K562 (cell line): ENCODE measurements around the gene WBP1L. TPM values are rescaled to one million over a fixed set of nuclear protein-coding genes. Genes with fewer than 3 reads are reported as not detected.

Source experiments
- ATAC-seq: fragments of 200-7000 bp; cut with Tn5 transposase; 3 replicates; pipeline ENCODE4 v1.9.1; 2020; ENCODE audit warnings: moderate library complexity
- BruUV-seq: library from RNA; stranded (reverse); fragments of 400-500 nt; replicated peaks from 2 replicates; lab custom pipeline; 2021; lab: Mats Ljungman, UMichigan
- CTCF ChIA-PET: fragments of 300-600 bp; formaldehyde crosslinking; extraction: SDS; loops from one replicate; lab custom pipeline; 2021; ENCODE audit warnings: low intra/inter-chr PET ratio; lab: Yijun Ruan, JAX
- POLR2A ChIA-PET: fragments of 300-600, 350-650 bp; sonication (Branson Sonifier 250); formaldehyde crosslinking; extraction: SDS; loops from one replicate; lab custom pipeline; 2021; ENCODE audit warnings: antibody characterized with exemption, inconsistent platforms; lab: Yijun Ruan, JAX
- DNase-seq, 4 experiments: peaks; one replicate each; pipeline versions ENCODE4 v3.0.0 to v3.0.0-alpha.2; 2011 to 2018; ENCODE audit warnings: low spot score in 3 of 4, mixed read lengths in 3 of 4; ENCODE audit errors: extremely low read depth in 1 of 4
- FAIRE-seq: peaks from 2 replicates; lab custom pipeline; 2011; peaks lifted over from hg19 to GRCh38; lab: Jason Lieb, UNC
- H2AFZ ChIP-seq: 2 replicates; pipeline ENCODE4 v1.6.0; 2011; ENCODE audit warnings: low read depth, low read length, control low read depth, inconsistent platforms
- H3K27ac ChIP-seq: fragments of 200-600 bp; 3 replicates; pipeline ENCODE4 v1.8.0; 2011; ENCODE audit warnings: low read depth, mild to moderate bottlenecking, control low read depth, inconsistent platforms, low read length, moderate library complexity, mixed read lengths; ENCODE audit errors: extremely low read depth
- H3K27me3 ChIP-seq, 2 experiments: fragments of 300-600 bp in 1 of 2; 2 replicates in 1 of 2; 3 replicates in 1 of 2; pipeline versions ENCODE4 v1.6.0 to v1.8.0; 2011; ENCODE audit warnings: inconsistent platforms in 2 of 2, low read length in 2 of 2, mild to moderate bottlenecking in 1 of 2, mixed read lengths in 1 of 2, moderate library complexity in 1 of 2; ENCODE audit not compliant: control insufficient read depth in 2 of 2, insufficient read depth in 2 of 2
- H3K36me3 ChIP-seq: fragments of 300-600 bp; 3 replicates; pipeline ENCODE4 v1.8.0; 2011; ENCODE audit warnings: mild to moderate bottlenecking, low read length, inconsistent platforms; ENCODE audit not compliant: control insufficient read depth, insufficient read depth
- H3K4me1 ChIP-seq, 2 experiments: fragments of 200-600 bp in 1 of 2; replicated peaks in 1 of 2; 2 replicates in 1 of 2; 3 replicates in 1 of 2; pipeline versions ENCODE4 v1.5.1 to v1.8.0; 2011; ENCODE audit warnings: inconsistent platforms in 2 of 2, low read length in 2 of 2, mild to moderate bottlenecking in 1 of 2, mixed read lengths in 1 of 2, moderate library complexity in 1 of 2; ENCODE audit not compliant: control insufficient read depth in 2 of 2, insufficient read depth in 2 of 2
- H3K4me2 ChIP-seq: 2 replicates; pipeline ENCODE4 v1.6.1; 2011; ENCODE audit warnings: low read length, control low read depth, inconsistent platforms, mixed read lengths; ENCODE audit not compliant: insufficient read depth
- H3K4me3 ChIP-seq: fragments of 200-600 bp; sonication (generic), shearing (Covaris generic); 2 replicates; pipeline ENCODE4 v1.5.1; 2016; ENCODE audit warnings: control low read depth, inconsistent platforms
- H3K79me2 ChIP-seq: fragments of 200-600 bp; 3 replicates; pipeline ENCODE4 v1.8.0; 2011; ENCODE audit warnings: low read length, inconsistent platforms; ENCODE audit not compliant: control insufficient read depth, insufficient read depth
- H3K9ac ChIP-seq, 2 experiments: 2 replicates each; pipeline versions ENCODE4 v1.6.0 to v1.6.1; 2011; ENCODE audit warnings: low read depth in 2 of 2, low read length in 2 of 2, control low read depth in 1 of 2, inconsistent platforms in 1 of 2, mild to moderate bottlenecking in 1 of 2, mixed read lengths in 1 of 2; ENCODE audit not compliant: insufficient read depth in 1 of 2
- H3K9me1 ChIP-seq: one replicate; pipeline ENCODE4 v1.6.0; 2011; ENCODE audit warnings: inconsistent platforms, mild to moderate bottlenecking, low read length, moderate library complexity; ENCODE audit not compliant: control insufficient read depth, insufficient read depth
- H3K9me3 ChIP-seq: replicated peaks from 2 replicates; pipeline ENCODE4 v1.5.1; 2011; ENCODE audit warnings: low read depth, low read length, inconsistent platforms; ENCODE audit not compliant: control insufficient read depth, insufficient read depth
- H4K20me1 ChIP-seq: replicated peaks from 2 replicates; pipeline ENCODE4 v1.6.1; 2011; ENCODE audit warnings: low read length, inconsistent platforms, mixed read lengths; ENCODE audit not compliant: control insufficient read depth, insufficient read depth
- CREB1 ChIP-seq, 2 experiments: sonication (generic) in 1 of 2; formaldehyde crosslinking in 1 of 2; IDR thresholded peaks; 2 replicates each; pipeline versions ENCODE4 v1.6.1 to v1.8.0; 2012 to 2022; ENCODE audit warnings: inconsistent platforms in 1 of 2, mild to moderate bottlenecking in 1 of 2, missing genetic modification reagents in 1 of 2, moderate library complexity in 1 of 2
- CXXC5 ChIP-seq: fragments of 250-450 bp; sonication (Bioruptor Pico); IDR thresholded peaks from 2 replicates; pipeline ENCODE4 v1.8.0; 2022; ENCODE audit warnings: inconsistent platforms, mild to moderate bottlenecking, moderate library complexity
- FOSL1 ChIP-seq: fragments of 200-800 bp; sonication (Bioruptor generic); conservative IDR thresholded peaks from 2 replicates; pipeline ENCODE4 v1.6.1; 2016; ENCODE audit warnings: missing genetic modification characterization, missing compliant biosample characterization
- GTF2B ChIP-seq: IDR thresholded peaks from 2 replicates; pipeline ENCODE4 v1.6.1; 2011; ENCODE audit not compliant: insufficient read length; ENCODE audit errors: extremely low read depth
- SIX5 ChIP-seq, 2 experiments: IDR thresholded peaks; 2 replicates each; pipeline ENCODE4 v1.6.1; 2011; ENCODE audit warnings: low read length in 2 of 2, borderline replicate concordance in 1 of 2, low read depth in 1 of 2, mild to moderate bottlenecking in 1 of 2, moderate library complexity in 1 of 2; ENCODE audit not compliant: insufficient read depth in 1 of 2
- STAG1 ChIP-seq: sonication (generic); formaldehyde crosslinking; IDR thresholded peaks from 2 replicates; pipeline ENCODE4 v1.5.0; 2020; ENCODE audit warnings: missing genetic modification reagents, borderline replicate concordance
- XRCC3 ChIP-seq: fragments of 450-650 bp; IDR thresholded peaks from 2 replicates; pipeline ENCODE4 v1.6.1; 2017; ENCODE audit warnings: mild to moderate bottlenecking, moderate library complexity
- ZNF444 ChIP-seq: fragments of 250-450 bp; sonication (Bioruptor Pico); IDR thresholded peaks from 2 replicates; pipeline ENCODE4 v1.4.0; 2020; ENCODE audit warnings: mild to moderate bottlenecking, moderate library complexity
- ZNF609 ChIP-seq: sonication (generic); formaldehyde crosslinking; IDR thresholded peaks from 2 replicates; pipeline ENCODE4 v1.8.1; 2023; ENCODE audit warnings: missing genetic modification reagents, mild to moderate bottlenecking, borderline replicate concordance
- WGBS: fragments of 100-300 bp; shearing (Covaris generic); methylation state at CpG from one replicate; pipeline ENCODE4 v1.1.6; 2016; ENCODE audit warnings: low coverage, mixed read lengths; ENCODE audit not compliant: insufficient coverage; ENCODE audit errors: missing lambda C conversion rate; 5-methylcytosine and 5-hydroxymethylcytosine counted together
- in situ Hi-C: fragments of 300-500 bp; cut with MboI; formaldehyde crosslinking; loops from 4 replicates; pipeline ENCODE4 v1.15.0; 2018; ENCODE audit warnings: inconsistent platforms, mixed read lengths
- intact Hi-C: fragments of 100-400 bp; cut with micrococcal nuclease; formaldehyde crosslinking; loops from 2 replicates; pipeline ENCODE4 v1.14.2; 2022
- polyA plus RNA-seq, 8 experiments: library from polyadenylated mRNA; depleted of rRNA in 4 of 8; stranded (reverse) in 5 of 8; unstranded in 3 of 8; fragments of >200 nt; fragmentation: Nextera tagmentation in 2 of 8; fragmentation: Illumina TruSeq in 1 of 8; extraction: Ambion mirVana in 2 of 8; extraction: Trizol in 1 of 8; gene quantifications; 2 replicates each; pipeline versions ENCODE4 v1.2.1 to v1.2.3, GENCODE V29; 2011 to 2014; ENCODE audit warnings: inconsistent platforms in 1 of 8, missing spikeins in 1 of 8
- total RNA-seq, 7 experiments: library from RNA; depleted of rRNA in 6 of 7; stranded (reverse); fragments of >200 nt in 6 of 7; fragmentation: Illumina TruSeq in 2 of 7; extraction: Trizol in 2 of 7; gene quantifications; 2 replicates each; pipeline versions ENCODE4 v1.2.1 to v1.2.3, GENCODE V29; 2011 to 2021; ENCODE audit warnings: low replicate concordance in 1 of 7

Gene WBP1L
- total and polyA plus RNA-seq, 9 of the 15 experiments (the other 6 are each of a cell fraction or from before 2014, with no cell fraction given): 3.2 to 14.4 (median 11.3) TPM

- H3K4me1 ChIP-seq: peaks cover 4 to 7% of the 10 kb centered on the region in 2 experiments; a peak in 2 of 5 replicates
- ATAC-seq: no peak
Observed at GRCh38 chr10:102704915-102705314, 38.8 kb upstream of the WBP1L start.

GRCh38 chr10:102705531-102705930 is 38.2 kb upstream of the WBP1L start:
- CTCF ChIA-PET: no interaction called here
- FAIRE-seq: no peak
- TF ChIP-seq ZNF609 (no peak), GTF2B (no peak), XRCC3 (no peak), STAG1 (CRISPR knock-in tag) (no peak), ZNF444 (CRISPR knock-in tag) (no peak), CXXC5 (no peak), CREB1 (IDR thresholded peaks at IDR 0.05) (no peak), CREB1 (CRISPR knock-in tag; IDR thresholded peaks at IDR 0.05) (no peak)

More at GRCh38 chr10:102704915-102705314, 38.8 kb upstream of the WBP1L start:
- peak overlapping the region in 1 of 2 experiments; percentile 64; a peak in 1 of 4 replicates for H3K9ac ChIP-seq
- no peak overlapping the region for H3K4me3 ChIP-seq
- no peaks in the 10 kb centered on the region for H3K36me3 ChIP-seq
- 92% methylated on average over 6 of the region's 6 CpGs for WGBS
- ChIA-PET POLR2A (interaction anchor here (0.6 kb wide), 1 partner anchor 149 kb away, joined by 3 read pairs; the partner anchor contains the start of gene BORCS7), CTCF (no interaction called here)
- H2AFZ ChIP-seq: no peak overlapping the region
- no peak for TF ChIP-seq SIX5 (IDR thresholded peaks at IDR 0.05; ENCODE audit: borderline replicate concordance in 1 of 2, insufficient read depth in 1 of 2, low read depth in 1 of 2, low read length in 2 of 2)
- no peak for TF ChIP-seq FOSL1 (tag)
- in situ Hi-C loops: no loop called here
- intact Hi-C loops: no loop called here
- no peaks in the 10 kb centered on the region for H3K9me3 ChIP-seq
- no peak overlapping the region for H3K4me2 ChIP-seq
- BruUV-seq: no TSS peak
- H3K27ac ChIP-seq: no peak overlapping the region
- H4K20me1 ChIP-seq: no peaks in the 10 kb centered on the region
- FAIRE-seq: no peak
- no peaks in the 10 kb centered on the region for H3K27me3 ChIP-seq
- H3K9me1 ChIP-seq: no peaks in the 10 kb centered on the region
- peaks cover 1% of the 10 kb centered on the region; the same call in 1 of the 3 replicates for H3K79me2 ChIP-seq
- DNase-seq: no peak

More at GRCh38 chr10:102705531-102705930, 38.2 kb upstream of the WBP1L start:
- H3K4me3 ChIP-seq: no peak overlapping the region
- H3K27ac ChIP-seq: no peak overlapping the region
- no peak overlapping the region for H3K9ac ChIP-seq
- intact Hi-C loops: no loop called here
- POLR2A ChIA-PET: interaction anchor here (0.6 kb wide), 1 partner anchor 149 kb away, joined by 3 read pairs; the partner anchor contains the start of gene BORCS7
- DNase-seq (no peak), ATAC-seq (no peak)
- no peak overlapping the region for H3K4me2 ChIP-seq
- BruUV-seq: no TSS peak
- no peaks in the 10 kb centered on the region for H3K36me3 ChIP-seq
- 46% methylated on average over 2 of the region's 2 CpGs for WGBS
- in situ Hi-C loops: no loop called here
- no peaks in the 10 kb centered on the region for H3K27me3 ChIP-seq
- no peaks in the 10 kb centered on the region for H3K9me3 ChIP-seq
- H3K9me1 ChIP-seq: no peaks in the 10 kb centered on the region
- peaks cover 8% of the 10 kb centered on the region; the same call in 2 of the 3 replicates for H3K79me2 ChIP-seq
- H4K20me1 ChIP-seq: no peaks in the 10 kb centered on the region
- no peak overlapping the region for H2AFZ ChIP-seq
- peaks cover 4 to 13% of the 10 kb centered on the region in 2 experiments; a peak in 2 of 5 replicates for H3K4me1 ChIP-seq
